Lung microvascular endothelial cell (primary cell): ENCODE measurements around the gene SYNDIG1. TPM values are rescaled to one million over a fixed set of nuclear protein-coding genes. Genes with fewer than 3 reads are reported as not detected.

Source experiments
- DNase-seq, 2 donors: peaks; one replicate each; pipeline versions ENCODE4 v3.0.0 to v3.0.0-alpha.2; 2010; ENCODE audit warnings: low read depth in 2 of 2
- total RNA-seq: library from RNA; depleted of rRNA; stranded (reverse); fragments of >200 nt; gene quantifications from 2 replicates; pipeline ENCODE4 v1.2.1, GENCODE V29; 2014

SYNDIG1 gene
- total RNA-seq, 1 donor from 2014 or later: not detected

GRCh38 chr20:24583169-24583792, 113.9 kb downstream of the SYNDIG1 start:
- no peak for DNase-seq

DNA sequence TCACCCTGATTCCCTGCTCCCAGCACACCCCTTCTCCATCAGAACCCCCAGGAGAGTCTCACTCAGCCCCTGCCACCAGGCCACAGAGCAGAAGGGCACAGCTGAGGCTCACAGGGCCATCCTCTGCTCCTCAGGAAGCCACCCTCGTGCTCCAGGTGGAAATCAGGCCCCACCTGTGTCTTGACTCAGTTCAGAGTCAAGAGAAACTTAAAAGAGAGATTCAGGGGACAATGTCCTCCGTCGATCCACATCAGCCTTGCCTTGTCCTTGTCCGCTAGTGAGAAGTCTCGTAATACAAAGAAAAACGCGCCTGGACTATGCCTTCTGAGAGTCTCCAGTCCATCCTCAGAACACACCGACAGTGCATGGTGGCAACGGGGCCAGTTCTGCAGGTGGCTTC, 114.6 kb downstream of the SYNDIG1 start:
- no peak for DNase-seq

DNA sequence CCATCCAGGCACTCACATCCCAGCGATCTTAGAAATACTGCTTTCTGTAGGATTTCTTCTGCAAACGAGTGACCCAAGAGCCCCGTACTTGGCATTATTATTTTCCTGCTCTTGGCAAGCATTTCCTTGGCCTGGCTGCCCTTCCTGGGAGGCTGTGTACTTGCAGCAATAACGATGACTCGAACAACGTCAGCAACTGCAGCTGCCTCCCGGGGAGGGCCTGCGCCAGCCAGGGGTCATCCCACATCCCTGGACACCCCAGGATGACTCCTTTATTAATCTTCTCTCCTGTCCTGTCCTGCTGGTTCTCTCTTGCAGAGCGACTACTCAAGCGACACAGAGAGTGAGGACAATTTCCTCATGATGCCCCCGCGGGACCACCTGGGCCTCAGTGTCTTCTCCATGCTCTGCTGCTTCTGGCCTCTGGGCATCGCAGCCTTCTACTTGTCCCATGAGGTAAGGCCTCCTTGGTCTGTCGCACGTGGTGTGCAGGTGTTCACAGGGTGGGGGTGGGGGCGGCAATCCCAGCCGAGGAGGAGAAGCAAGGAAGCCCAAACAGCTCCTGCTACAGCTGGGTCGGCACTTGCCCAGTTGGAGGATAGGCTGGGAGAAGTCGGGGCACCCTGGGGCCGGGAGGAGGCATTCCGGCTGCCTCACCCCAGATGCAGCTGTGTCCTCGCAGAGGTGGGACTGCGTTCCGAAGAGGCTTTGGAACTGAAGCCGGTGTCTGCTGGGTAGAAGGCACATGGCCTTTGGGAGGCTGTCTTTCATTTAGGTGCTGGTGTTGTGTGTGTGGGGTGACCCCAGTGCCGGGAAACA, 115.3 kb downstream of the SYNDIG1 start:
- DNase-seq: no peak

GRCh38 chr20:24585796-24586522, 116.5 kb downstream of the SYNDIG1 start:
- no peak for DNase-seq

GRCh38 chr20:24586523-24586840, 117.1 kb downstream of the SYNDIG1 start:
- DNase-seq: no peak

- no peak for DNase-seq
These were observed 118.1 kb downstream of the SYNDIG1 start for GRCh38 chr20:24587384-24588046.

- no peak for DNase-seq
These were observed 118.7 kb downstream of the SYNDIG1 start for GRCh38 chr20:24588047-24588635.

DNA sequence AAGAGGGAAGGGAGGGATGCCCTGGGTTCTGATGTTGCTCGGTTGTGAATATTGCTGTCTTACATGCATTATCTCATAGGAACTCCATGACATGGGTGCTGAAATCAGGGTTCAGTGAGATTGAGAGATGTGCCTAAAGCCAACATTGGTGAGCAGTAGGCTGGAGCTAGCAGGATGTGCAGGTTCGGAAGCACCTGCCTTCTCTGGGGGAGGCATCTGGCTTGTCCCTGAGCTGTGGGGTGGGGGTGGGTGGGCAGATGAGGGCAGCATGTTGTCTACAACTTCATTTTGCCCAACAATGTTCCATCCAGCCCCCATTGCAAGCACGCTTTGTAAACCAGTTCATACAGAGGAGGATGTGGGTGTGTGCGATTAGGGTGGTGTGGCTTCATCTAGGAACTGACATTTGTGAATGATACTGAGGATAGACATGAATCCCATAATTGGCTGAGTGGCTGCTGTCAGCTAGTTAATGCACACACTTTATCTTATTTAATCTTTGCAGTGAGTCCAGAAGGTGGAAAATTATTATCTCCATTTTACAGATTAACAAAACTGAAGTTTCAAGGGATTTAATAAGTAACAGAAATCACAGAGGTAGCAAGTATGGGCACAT, 119.4 kb downstream of the SYNDIG1 start:
- DNase-seq: no peak

DNA sequence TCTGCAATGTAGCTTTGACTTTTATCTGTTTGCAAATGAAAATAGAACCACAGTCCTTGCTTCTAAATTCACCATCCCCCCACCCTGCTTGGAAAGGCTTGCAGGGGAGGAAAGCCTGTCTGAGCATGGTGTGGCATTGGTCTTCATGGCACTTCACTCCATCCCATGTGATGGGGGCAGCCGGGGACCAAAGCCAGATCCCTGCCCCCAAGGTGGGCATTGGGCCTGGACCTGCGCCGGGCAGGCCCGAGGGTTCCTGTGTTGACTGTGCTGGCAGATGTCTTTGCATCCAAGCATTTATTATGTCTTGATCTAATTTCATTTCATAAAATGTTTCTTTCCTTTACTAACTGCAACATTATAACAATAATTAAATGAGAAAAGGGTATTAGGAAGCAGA, 120.0 kb downstream of the SYNDIG1 start:
- DNase-seq: no peak

- DNase-seq: no peak
These were observed 120.4 kb downstream of the SYNDIG1 start for GRCh38 chr20:24589815-24590177.

DNA sequence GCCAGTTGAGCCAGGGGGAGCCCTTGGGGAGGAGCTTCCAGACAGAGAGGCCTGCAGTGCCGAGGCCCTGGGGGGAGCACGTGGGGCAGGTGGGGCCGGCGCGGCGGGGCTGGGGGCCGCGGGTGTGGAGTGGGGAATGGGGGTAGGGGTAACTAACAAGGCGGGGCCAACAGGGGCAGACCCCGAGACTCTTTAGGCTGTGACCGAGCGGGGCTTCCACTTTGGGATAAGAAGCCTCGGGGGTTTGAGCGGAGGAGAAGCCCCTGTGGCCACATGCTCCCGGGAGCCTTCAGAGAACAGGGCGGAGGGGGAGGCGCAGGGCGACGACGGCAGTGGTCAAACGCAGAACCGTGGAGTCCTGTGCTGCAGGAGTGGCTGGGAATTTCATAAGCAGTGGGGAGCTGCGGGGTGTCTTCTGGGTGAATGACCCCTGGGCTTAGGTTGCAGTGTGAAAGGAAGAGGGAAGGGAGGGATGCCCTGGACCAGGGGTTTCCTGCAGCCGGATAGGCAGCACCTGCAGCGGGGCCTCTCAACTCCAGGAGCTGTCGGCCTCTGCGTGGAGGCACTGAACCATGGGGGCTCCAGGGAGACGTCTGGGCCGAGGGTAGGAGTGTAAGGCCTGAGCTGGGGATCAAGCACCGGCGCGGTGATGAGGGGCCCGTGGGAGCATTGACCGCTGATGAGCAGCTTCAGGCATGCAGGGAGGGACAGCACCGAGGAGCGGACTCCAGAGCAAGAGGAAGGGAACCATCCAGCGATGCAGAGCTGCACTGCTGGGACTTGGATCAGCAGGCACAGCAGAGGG, 121.0 kb downstream of the SYNDIG1 start:
- no peak for DNase-seq

GRCh38 chr20:24597051-24597450, 127.6 kb downstream of the SYNDIG1 start:
- no peak for DNase-seq

GRCh38 chr20:24598346-24598745, 128.9 kb downstream of the SYNDIG1 start:
- no peak for DNase-seq

DNA sequence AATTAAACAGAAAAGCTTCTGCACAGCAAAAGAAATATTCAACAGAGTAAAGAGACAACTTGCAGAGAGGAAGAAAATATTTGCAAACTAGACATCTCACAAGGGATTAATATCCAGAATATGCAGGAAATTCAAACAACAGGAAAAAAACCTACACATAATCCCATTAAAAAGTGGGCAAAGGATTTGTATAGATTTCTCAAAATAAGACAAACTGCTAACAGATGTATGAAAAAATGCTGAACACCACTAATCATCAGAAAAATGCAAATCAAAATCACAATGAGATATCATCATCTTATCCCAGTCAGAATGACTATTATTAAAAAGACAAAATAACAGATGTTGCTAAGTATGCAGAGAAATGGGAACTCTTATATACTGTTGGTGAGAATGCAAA, 129.6 kb downstream of the SYNDIG1 start:
- DNase-seq: no peak

DNA sequence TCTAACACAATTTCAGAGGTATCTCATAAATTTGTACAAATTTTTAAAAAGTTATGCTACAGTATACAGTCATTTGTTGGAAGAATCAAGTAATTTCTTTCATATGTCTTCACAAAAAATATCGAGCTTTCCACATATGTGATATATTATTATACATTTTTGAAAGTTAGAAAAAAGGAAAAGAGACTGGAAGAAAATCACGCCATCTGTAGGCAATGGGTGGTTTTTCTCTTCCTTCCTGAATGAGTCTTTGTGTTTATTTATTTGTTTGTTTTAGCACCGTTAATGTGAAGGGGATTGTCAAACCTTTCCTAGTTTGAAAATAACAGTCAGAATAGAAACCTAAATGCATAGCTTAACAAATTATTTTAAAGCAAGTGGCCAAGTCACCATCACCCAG, 130.6 kb downstream of the SYNDIG1 start:
- DNase-seq: no peak

- no peak for DNase-seq
These were observed 134.0 kb downstream of the SYNDIG1 start for GRCh38 chr20:24603454-24603853.

DNA sequence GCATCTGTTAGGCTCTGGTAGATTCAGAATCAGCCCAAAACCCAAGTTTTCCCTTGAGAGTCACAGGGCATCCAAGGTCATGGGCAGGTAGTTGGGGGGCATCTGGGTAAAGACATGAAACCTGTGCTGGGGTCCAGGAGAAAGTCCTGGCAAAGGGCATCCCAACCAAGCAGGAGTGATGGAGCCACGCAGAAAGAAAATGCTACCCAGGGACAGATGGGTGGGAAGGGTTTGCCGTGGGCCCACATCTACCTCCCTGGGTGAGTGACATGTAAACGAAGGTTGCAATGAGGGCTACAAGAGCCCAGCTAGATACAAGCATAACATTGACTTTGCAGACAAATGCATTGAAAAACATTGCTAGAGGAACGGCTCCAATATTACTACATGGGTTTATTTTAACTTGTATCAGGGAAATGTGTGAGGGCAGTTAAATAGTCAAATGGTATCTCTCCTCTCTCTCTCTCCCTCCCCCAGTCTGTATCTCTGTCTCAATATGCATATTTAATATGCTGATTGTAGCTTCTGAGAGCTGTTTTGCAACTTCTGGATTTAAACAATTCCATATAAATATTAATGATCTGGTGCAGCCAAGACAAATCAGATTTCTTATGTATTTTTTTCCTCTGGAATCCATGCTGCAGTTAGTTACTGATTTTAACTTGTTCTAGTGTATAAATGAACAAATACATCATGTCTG, 135.7 kb downstream of the SYNDIG1 start:
- no peak for DNase-seq

- DNase-seq: no peak
These were observed 136.6 kb downstream of the SYNDIG1 start for GRCh38 chr20:24605937-24606455.

- no peak for DNase-seq
These were observed 138.0 kb downstream of the SYNDIG1 start for GRCh38 chr20:24607402-24607801.
